ENCODE results near the gene STEAP3.

The STEAP3 gene

GRCh38 chr2:119198240-119198840 is 25.3 kb upstream of the STEAP3 start:
- no peak for DNase-seq

GRCh38 chr2:119201815-119202214 is 21.8 kb upstream of the STEAP3 start:
- DNase-seq: no peak

GRCh38 chr2:119202610-119203310 is 20.9 kb upstream of the STEAP3 start:
- DNase-seq: peak in 2 of 3 experiments; percentile 18 to 40

GRCh38 chr2:119204525-119204924 is 19.1 kb upstream of the STEAP3 start:
- DNase-seq: no peak

GRCh38 chr2:119205001-119205706 is 18.5 kb upstream of the STEAP3 start:
- no peak for DNase-seq

GRCh38 chr2:119206201-119206600 is 17.4 kb upstream of the STEAP3 start:
- no peak for DNase-seq

GRCh38 chr2:119207447-119207846 is 16.2 kb upstream of the STEAP3 start:
- DNase-seq: no peak

- DNase-seq: peak in 1 of 3 experiments; percentile 22
These were observed 14.8 kb upstream of the STEAP3 start for GRCh38 chr2:119208791-119209203.

GRCh38 chr2:119212139-119212800 is 11.4 kb upstream of the STEAP3 start:
- no peak for DNase-seq

GRCh38 chr2:119214453-119215037 is 9.1 kb upstream of the STEAP3 start:
- no peak for DNase-seq

- no peak for DNase-seq
These were observed 6.6 kb upstream of the STEAP3 start for GRCh38 chr2:119216994-119217393.

- peak; percentile 78 to 99 (median 96) for DNase-seq
These were observed 5.1 kb upstream of the STEAP3 start for GRCh38 chr2:119218478-119219064.

- no peak for DNase-seq
These were observed 3.8 kb upstream of the STEAP3 start for GRCh38 chr2:119219873-119220272.

GRCh38 chr2:119220720-119221301 is 2.8 kb upstream of the STEAP3 start:
- DNase-seq: no peak

- no peak for DNase-seq
These were observed 2.0 kb upstream of the STEAP3 start for GRCh38 chr2:119221609-119222008.

- DNase-seq: peak in 1 of 3 experiments; percentile 20
These were observed 1.4 kb upstream of the STEAP3 start for GRCh38 chr2:119222213-119222612.

- DNase-seq: no peak
These were observed 642 bp upstream of the STEAP3 start for GRCh38 chr2:119222863-119223520.

- peak in 1 of 3 experiments; percentile 36 for DNase-seq
These were observed 914 bp downstream of the STEAP3 start for GRCh38 chr2:119224391-119225104.

GRCh38 chr2:119225105-119225865 is 1.7 kb downstream of the STEAP3 start:
- DNase-seq: peak in 1 of 3 experiments; percentile 43

- DNase-seq: no peak
These were observed 2.3 kb downstream of the STEAP3 start for GRCh38 chr2:119225926-119226325.
